ENCODE data around the gene SFSWAP.
A peak's percentile ranks its signal among the peaks of the same experiment; 100 is the strongest.

Gene SFSWAP

DNA sequence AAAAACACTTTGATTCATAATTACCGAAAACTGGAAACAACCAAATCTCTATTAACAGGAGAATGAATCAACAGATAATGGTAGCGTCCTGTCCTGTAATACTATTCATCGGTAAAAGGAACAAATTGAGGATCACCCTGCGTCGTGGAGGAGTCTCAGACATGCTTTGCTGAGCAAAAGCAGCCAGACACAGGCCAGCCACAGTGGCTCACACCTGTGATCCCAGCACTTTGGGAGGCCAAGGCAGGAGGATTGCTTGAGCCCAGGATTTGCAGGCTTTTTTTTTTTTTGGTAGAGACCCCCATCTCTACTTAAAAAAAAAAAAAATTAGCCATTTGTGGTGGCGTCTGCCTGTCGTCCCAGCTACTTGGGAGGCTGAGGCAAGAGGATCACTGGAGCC is 83.2 kb downstream of the SFSWAP start:
- TF ChIP-seq TAF1 (IDR thresholded peaks at IDR 0.05; ENCODE audit: borderline replicate concordance, insufficient read depth, low read length) (no peak), FOXP2 (optimal IDR thresholded peaks at IDR 0.05; ENCODE audit: borderline replicate concordance, extremely low read depth, extremely low read length, insufficient read depth) (no peak), SIN3A (IDR thresholded peaks at IDR 0.05; ENCODE audit: borderline replicate concordance, insufficient read depth, low read length) (no peak), POLR2AphosphoS5 (IDR thresholded peaks at IDR 0.05; ENCODE audit: low read depth, low read length) (no peak)
- TF ChIP-seq, protein P1, sequence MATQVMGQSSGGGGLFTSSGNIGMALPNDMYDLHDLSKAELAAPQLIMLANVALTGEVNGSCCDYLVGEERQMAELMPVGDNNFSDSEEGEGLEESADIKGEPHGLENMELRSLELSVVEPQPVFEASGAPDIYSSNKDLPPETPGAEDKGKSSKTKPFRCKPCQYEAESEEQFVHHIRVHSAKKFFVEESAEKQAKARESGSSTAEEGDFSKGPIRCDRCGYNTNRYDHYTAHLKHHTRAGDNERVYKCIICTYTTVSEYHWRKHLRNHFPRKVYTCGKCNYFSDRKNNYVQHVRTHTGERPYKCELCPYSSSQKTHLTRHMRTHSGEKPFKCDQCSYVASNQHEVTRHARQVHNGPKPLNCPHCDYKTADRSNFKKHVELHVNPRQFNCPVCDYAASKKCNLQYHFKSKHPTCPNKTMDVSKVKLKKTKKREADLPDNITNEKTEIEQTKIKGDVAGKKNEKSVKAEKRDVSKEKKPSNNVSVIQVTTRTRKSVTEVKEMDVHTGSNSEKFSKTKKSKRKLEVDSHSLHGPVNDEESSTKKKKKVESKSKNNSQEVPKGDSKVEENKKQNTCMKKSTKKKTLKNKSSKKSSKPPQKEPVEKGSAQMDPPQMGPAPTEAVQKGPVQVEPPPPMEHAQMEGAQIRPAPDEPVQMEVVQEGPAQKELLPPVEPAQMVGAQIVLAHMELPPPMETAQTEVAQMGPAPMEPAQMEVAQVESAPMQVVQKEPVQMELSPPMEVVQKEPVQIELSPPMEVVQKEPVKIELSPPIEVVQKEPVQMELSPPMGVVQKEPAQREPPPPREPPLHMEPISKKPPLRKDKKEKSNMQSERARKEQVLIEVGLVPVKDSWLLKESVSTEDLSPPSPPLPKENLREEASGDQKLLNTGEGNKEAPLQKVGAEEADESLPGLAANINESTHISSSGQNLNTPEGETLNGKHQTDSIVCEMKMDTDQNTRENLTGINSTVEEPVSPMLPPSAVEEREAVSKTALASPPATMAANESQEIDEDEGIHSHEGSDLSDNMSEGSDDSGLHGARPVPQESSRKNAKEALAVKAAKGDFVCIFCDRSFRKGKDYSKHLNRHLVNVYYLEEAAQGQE (IDR thresholded peaks at IDR 0.05; ENCODE audit: insufficient read depth in 1 of 2, low read depth in 2 of 2, low read length in 2 of 2), result no peak

DNA sequence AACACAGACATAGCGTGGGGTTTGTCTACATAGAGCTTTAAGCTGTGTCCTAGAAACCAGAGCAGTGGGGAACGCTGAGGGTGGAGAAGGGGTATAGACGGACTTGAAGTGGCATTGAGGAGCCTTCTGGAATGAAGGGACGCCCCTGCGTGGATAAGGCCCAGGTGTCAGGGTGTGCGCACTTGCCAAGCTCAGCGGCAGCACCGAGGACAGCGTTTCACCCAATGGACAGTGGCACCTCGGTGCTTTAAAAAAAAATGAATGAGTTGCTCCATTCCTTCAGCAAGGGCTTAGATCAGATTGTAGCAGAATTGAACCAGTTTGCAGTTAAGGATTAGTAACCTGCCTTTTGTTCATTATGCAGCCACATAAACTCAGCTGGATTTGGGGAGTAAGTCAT is 83.7 kb downstream of the SFSWAP start:
- no peak for TF ChIP-seq TAF1 (IDR thresholded peaks at IDR 0.05; ENCODE audit: borderline replicate concordance, insufficient read depth, low read length)
- TF ChIP-seq FOXP2 (optimal IDR thresholded peaks at IDR 0.05; ENCODE audit: borderline replicate concordance, extremely low read depth, extremely low read length, insufficient read depth), result no peak
- no peak for TF ChIP-seq SIN3A (IDR thresholded peaks at IDR 0.05; ENCODE audit: borderline replicate concordance, insufficient read depth, low read length)
- no peak for TF ChIP-seq POLR2AphosphoS5 (IDR thresholded peaks at IDR 0.05; ENCODE audit: low read depth, low read length)
- TF ChIP-seq, protein P1 (IDR thresholded peaks at IDR 0.05; ENCODE audit: insufficient read depth in 1 of 2, low read depth in 2 of 2, low read length in 2 of 2), result peak; percentile 41 to 78; a peak in 3 of 4 replicates

DNA sequence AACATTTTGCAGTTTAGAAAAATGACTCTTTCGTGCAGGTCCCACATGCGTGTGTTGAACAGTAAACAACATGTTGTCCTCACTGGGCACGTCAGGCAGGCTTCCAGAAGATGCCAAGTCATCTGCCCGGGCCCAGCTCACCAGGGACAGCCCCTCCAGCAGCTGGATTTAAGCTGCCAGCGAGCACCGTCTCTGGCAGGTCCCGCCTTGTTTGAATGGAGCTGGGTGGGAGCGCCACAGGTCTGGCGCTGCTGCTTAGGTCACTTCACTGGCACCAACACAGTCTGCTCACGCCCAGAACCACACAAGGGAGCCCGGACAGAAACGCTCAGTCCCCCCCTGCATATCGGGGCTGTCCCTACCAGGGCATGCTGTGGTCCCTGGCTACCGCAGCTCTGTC is 84.2 kb downstream of the SFSWAP start:
- TF ChIP-seq FOXP2 (optimal IDR thresholded peaks at IDR 0.05; ENCODE audit: borderline replicate concordance, extremely low read depth, extremely low read length, insufficient read depth), result no peak
- no peak for TF ChIP-seq TAF1 (IDR thresholded peaks at IDR 0.05; ENCODE audit: borderline replicate concordance, insufficient read depth, low read length)
- no peak for TF ChIP-seq SIN3A (IDR thresholded peaks at IDR 0.05; ENCODE audit: borderline replicate concordance, insufficient read depth, low read length)
- TF ChIP-seq, protein P1 (IDR thresholded peaks at IDR 0.05; ENCODE audit: insufficient read depth in 1 of 2, low read depth in 2 of 2, low read length in 2 of 2), result no peak
- no peak for TF ChIP-seq POLR2AphosphoS5 (IDR thresholded peaks at IDR 0.05; ENCODE audit: low read depth, low read length)

DNA sequence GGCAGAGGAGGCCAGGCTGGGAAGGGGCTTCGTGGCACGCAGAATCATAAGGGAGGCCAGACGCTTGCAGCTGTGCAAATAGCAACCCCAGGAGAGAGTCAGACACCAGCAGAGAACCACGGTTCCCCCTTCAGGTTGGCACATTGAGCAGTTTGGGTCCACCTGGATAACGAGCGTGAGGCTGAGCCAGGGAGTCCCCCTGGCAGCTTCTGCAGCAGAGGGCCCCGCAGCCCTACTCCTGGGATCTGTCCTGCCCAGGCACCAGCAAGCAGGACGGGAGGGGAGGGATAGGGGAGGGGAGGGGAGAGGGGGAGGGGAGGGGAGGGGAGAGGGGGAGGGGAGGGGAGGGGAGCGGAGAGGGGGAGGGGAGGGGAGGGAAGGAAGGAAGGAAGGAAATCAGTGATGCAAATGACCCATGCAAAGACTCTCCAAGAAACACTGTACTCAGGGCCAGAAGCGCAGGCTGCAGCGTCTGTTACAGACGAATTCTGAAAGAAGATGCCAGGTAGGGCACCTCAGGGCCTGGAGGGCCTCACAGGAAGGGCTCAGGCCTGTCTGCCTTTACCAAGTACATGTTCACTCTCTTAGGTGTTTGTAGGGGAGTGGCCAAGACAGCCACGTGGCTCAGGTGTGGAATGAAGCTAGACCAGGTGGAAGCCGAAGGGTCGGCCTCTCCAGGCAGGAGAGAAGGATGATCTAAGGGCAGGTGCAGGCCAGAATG is 85.0 kb downstream of the SFSWAP start:
- TF ChIP-seq, protein P1 (IDR thresholded peaks at IDR 0.05; ENCODE audit: insufficient read depth in 1 of 2, low read depth in 2 of 2, low read length in 2 of 2), result no peak
- TF ChIP-seq FOXP2 (optimal IDR thresholded peaks at IDR 0.05; ENCODE audit: borderline replicate concordance, extremely low read depth, extremely low read length, insufficient read depth) (no peak), POLR2AphosphoS5 (IDR thresholded peaks at IDR 0.05; ENCODE audit: low read depth, low read length) (no peak), TAF1 (IDR thresholded peaks at IDR 0.05; ENCODE audit: borderline replicate concordance, insufficient read depth, low read length) (no peak), SIN3A (IDR thresholded peaks at IDR 0.05; ENCODE audit: borderline replicate concordance, insufficient read depth, low read length) (no peak)
